Measurements from ENCODE around the gene RTTN. TPM values are rescaled to one million over a fixed set of nuclear protein-coding genes. Genes with fewer than 3 reads are reported as not detected.

RTTN gene
- total and polyA plus RNA-seq, 2 of the 13 experiments (the other 11 are each of a cell fraction or from before 2014, with no cell fraction given), result 5.4 to 18.7 TPM

DNA sequence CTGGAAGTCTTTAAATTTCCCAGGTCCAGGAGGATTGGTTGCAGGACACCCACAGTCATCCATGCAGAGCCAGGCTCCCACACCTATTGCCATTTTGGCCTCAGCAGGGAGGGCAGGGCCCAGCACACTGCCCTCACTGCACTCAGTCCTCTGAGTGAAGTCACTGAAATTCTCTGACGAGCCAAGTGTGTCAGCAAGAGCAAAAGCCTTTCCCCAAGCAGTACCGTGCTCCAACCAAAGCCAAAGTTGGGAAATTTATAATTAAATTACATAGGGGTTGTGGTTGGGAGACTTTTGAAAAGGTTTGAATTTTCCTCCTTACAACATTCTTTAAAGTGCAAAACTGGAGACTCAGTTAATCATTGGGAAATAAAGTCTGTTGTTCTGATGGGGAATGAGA, 159.3 kb downstream of the RTTN start (continued):
- TF ChIP-seq, protein P1, sequence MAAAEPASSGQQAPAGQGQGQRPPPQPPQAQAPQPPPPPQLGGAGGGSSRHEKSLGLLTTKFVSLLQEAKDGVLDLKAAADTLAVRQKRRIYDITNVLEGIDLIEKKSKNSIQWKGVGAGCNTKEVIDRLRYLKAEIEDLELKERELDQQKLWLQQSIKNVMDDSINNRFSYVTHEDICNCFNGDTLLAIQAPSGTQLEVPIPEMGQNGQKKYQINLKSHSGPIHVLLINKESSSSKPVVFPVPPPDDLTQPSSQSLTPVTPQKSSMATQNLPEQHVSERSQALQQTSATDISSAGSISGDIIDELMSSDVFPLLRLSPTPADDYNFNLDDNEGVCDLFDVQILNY (CRISPR knock-in tag; conservative IDR thresholded peaks at IDR 0.05), result no peak

DNA sequence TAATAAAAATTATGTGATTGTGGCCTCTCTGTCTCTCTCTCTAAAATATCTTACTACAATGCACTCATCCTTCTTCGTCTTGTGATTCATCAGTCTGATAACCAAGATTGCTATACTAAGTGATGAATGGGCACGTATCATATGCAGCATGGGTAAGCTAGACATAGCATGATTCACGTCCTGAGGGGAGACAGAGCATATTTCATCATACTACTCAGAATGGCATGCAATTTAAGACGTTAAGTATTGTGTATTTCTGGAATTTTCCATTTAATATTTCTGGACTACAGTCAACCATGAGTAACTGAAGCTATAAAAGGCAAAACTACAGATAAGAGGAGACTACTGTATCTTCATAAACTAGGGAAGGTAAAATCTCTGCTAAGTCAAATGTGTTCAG, 160.9 kb downstream of the RTTN start:
- H3K79me2 ChIP-seq (ENCODE audit: insufficient read depth, low read length), result no peaks in the 10 kb centered on the region
- no peaks in the 10 kb centered on the region for H3K9me3 ChIP-seq (ENCODE audit: low read length)
- H3K27me3 ChIP-seq (ENCODE audit: control insufficient read depth in 1 of 2, insufficient read depth in 2 of 2, low read length in 2 of 2), result no peaks in the 10 kb centered on the region
- no TSS peak for BruUV-seq (replicated peaks)
- FAIRE-seq (no peak), ATAC-seq (no peak), DNase-seq (ENCODE audit: low spot score) (no peak)
- TF ChIP-seq, protein P2, sequence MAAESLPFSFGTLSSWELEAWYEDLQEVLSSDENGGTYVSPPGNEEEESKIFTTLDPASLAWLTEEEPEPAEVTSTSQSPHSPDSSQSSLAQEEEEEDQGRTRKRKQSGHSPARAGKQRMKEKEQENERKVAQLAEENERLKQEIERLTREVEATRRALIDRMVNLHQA (CRISPR knock-in tag; IDR thresholded peaks at IDR 0.05), result no peak
- TF ChIP-seq, protein P3, sequence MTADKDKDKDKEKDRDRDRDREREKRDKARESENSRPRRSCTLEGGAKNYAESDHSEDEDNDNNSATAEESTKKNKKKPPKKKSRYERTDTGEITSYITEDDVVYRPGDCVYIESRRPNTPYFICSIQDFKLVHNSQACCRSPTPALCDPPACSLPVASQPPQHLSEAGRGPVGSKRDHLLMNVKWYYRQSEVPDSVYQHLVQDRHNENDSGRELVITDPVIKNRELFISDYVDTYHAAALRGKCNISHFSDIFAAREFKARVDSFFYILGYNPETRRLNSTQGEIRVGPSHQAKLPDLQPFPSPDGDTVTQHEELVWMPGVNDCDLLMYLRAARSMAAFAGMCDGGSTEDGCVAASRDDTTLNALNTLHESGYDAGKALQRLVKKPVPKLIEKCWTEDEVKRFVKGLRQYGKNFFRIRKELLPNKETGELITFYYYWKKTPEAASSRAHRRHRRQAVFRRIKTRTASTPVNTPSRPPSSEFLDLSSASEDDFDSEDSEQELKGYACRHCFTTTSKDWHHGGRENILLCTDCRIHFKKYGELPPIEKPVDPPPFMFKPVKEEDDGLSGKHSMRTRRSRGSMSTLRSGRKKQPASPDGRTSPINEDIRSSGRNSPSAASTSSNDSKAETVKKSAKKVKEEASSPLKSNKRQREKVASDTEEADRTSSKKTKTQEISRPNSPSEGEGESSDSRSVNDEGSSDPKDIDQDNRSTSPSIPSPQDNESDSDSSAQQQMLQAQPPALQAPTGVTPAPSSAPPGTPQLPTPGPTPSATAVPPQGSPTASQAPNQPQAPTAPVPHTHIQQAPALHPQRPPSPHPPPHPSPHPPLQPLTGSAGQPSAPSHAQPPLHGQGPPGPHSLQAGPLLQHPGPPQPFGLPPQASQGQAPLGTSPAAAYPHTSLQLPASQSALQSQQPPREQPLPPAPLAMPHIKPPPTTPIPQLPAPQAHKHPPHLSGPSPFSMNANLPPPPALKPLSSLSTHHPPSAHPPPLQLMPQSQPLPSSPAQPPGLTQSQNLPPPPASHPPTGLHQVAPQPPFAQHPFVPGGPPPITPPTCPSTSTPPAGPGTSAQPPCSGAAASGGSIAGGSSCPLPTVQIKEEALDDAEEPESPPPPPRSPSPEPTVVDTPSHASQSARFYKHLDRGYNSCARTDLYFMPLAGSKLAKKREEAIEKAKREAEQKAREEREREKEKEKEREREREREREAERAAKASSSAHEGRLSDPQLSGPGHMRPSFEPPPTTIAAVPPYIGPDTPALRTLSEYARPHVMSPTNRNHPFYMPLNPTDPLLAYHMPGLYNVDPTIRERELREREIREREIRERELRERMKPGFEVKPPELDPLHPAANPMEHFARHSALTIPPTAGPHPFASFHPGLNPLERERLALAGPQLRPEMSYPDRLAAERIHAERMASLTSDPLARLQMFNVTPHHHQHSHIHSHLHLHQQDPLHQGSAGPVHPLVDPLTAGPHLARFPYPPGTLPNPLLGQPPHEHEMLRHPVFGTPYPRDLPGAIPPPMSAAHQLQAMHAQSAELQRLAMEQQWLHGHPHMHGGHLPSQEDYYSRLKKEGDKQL (CRISPR knock-in tag; IDR thresholded peaks at IDR 0.05; ENCODE audit: low read depth), result no peak
- TF ChIP-seq TOE1 (CRISPR knock-in tag; IDR thresholded peaks at IDR 0.05), result no peak
- TF ChIP-seq HOXA5 (CRISPR knock-in tag; IDR thresholded peaks at IDR 0.05), result no peak
- TF ChIP-seq, protein P4, sequence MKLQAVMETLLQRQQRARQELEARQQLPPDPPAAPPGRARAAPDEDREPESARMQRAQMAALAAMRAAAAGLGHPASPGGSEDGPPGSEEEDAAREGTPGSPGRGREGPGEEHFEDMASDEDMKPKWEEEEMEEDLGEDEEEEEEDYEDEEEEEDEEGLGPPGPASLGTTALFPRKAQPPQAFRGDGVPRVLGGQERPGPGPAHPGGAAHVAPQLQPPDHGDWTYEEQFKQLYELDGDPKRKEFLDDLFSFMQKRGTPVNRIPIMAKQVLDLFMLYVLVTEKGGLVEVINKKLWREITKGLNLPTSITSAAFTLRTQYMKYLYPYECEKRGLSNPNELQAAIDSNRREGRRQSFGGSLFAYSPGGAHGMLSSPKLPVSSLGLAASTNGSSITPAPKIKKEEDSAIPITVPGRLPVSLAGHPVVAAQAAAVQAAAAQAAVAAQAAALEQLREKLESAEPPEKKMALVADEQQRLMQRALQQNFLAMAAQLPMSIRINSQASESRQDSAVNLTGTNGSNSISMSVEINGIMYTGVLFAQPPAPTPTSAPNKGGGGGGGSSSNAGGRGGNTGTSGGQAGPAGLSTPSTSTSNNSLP (IDR thresholded peaks at IDR 0.05; ENCODE audit: low read depth, low read length), result no peak
- no peak for TF ChIP-seq EP300 (IDR thresholded peaks at IDR 0.05; ENCODE audit: low read depth in 2 of 2, low read length in 2 of 2)
- TF ChIP-seq EP300 (CRISPR knock-in tag; IDR thresholded peaks at IDR 0.05; ENCODE audit: borderline replicate concordance), result no peak
- no peak for TF ChIP-seq ARID2 (CRISPR knock-in tag; IDR thresholded peaks at IDR 0.05; ENCODE audit: borderline replicate concordance)
- TF ChIP-seq AGO2 (optimal IDR thresholded peaks at IDR 0.05; ENCODE audit: low read depth, low read length), result no peak
- no peak for TF ChIP-seq RFX3 (CRISPR knock-in tag; IDR thresholded peaks at IDR 0.05)
- TF ChIP-seq, protein P5, sequence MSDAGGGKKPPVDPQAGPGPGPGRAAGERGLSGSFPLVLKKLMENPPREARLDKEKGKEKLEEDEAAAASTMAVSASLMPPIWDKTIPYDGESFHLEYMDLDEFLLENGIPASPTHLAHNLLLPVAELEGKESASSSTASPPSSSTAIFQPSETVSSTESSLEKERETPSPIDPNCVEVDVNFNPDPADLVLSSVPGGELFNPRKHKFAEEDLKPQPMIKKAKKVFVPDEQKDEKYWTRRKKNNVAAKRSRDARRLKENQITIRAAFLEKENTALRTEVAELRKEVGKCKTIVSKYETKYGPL (CRISPR knock-in tag; IDR thresholded peaks at IDR 0.05), result no peak
- TF ChIP-seq ZNF878 (CRISPR knock-in tag; IDR thresholded peaks at IDR 0.05), result no peak
- H3K4me1 ChIP-seq (ENCODE audit: insufficient read depth, low read length), result peaks cover 8% of the 10 kb centered on the region; the same call in 1 of the 2 replicates
- no peaks in the 10 kb centered on the region for H4K20me1 ChIP-seq (ENCODE audit: insufficient read depth, low read length)
- in situ Hi-C loops (cut with HindIII; ENCODE audit: extremely low pct_ligation_motif_present, low pct_unique_long_range_greater_than_20kb), result no loop called here
- ChIA-PET CTCF (ENCODE audit: low intra/inter-chr PET ratio, low total read pairs) (no interaction called here), POLR2A (no interaction called here)
- intact Hi-C loops (cut with micrococcal nuclease; ENCODE audit: unreplicated experiment), result no loop called here
- H2AFZ ChIP-seq (ENCODE audit: low read length), result no peak overlapping the region
- 73% methylated on average over 4 of the region's 4 CpGs for WGBS (ENCODE audit: low lambda C conversion rate)
- no peak overlapping the region for H3K27ac ChIP-seq (ENCODE audit: extremely low read length, insufficient read depth, low read length)
- H3K4me2 ChIP-seq (ENCODE audit: low read depth, low read length), result no peak overlapping the region
- peaks cover 0 to 3% of the 10 kb centered on the region in 2 experiments; a peak in 1 of 5 replicates for H3K36me3 ChIP-seq (replicated peaks in 1 of 2; ENCODE audit: control insufficient read depth in 1 of 2, insufficient read depth in 2 of 2, low read length in 2 of 2)
- H3K4me3 ChIP-seq (replicated peaks in 1 of 3; ENCODE audit: insufficient read depth in 1 of 3, low read depth in 2 of 3, low read length in 3 of 3), result no peak overlapping the region
- no peak overlapping the region for H3K9ac ChIP-seq (ENCODE audit: insufficient read depth, low read depth, low read length)
